IPS DF 4.7 (cell line): Measurements from ENCODE around the gene KRTAP26-1.

Experiments
- DNase-seq: peaks from one replicate; pipeline ENCODE4 v3.0.0-alpha.2; 2013; ENCODE audit warnings: low spot score; ENCODE audit errors: extremely low read depth

Gene KRTAP26-1

DNA sequence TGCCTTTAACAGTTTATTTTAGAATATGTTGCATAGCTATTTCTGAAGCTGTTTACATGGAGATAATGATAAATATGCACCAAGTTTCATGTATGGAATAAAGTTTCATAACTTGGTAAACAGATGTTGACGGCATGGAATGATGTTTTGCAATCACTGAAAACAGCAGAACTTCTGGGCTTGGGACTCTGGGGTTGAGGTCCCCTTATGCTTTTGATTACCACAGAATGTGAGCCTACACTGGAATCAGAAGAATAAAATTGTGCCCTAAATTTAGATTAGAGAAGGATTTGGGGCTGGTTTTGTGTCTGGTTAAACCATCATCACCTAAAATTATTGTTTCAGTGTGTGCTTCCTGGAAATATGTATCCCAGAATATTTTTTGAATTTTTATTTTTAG is 48.5 kb downstream of the KRTAP26-1 start:
- DNase-seq: no peak

DNA sequence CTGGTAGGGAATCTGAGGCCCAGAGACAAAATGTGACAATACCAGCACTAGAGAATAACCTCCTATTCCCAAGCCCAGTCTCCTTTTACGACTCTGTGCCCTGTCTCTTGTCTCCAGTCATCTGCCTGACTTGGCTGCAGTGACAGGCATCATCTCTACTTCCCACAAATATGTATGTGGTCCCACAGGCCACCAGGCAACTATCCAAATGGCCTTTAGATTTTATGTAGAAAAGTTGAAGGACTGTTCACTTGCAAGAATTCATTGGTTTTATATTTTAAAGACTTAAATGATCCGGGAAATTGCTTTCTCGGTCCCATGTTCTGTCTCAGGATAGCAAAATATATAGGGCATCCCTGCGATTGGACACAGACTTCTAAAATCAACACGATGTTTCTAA is 49.0 kb downstream of the KRTAP26-1 start:
- DNase-seq: no peak

DNA sequence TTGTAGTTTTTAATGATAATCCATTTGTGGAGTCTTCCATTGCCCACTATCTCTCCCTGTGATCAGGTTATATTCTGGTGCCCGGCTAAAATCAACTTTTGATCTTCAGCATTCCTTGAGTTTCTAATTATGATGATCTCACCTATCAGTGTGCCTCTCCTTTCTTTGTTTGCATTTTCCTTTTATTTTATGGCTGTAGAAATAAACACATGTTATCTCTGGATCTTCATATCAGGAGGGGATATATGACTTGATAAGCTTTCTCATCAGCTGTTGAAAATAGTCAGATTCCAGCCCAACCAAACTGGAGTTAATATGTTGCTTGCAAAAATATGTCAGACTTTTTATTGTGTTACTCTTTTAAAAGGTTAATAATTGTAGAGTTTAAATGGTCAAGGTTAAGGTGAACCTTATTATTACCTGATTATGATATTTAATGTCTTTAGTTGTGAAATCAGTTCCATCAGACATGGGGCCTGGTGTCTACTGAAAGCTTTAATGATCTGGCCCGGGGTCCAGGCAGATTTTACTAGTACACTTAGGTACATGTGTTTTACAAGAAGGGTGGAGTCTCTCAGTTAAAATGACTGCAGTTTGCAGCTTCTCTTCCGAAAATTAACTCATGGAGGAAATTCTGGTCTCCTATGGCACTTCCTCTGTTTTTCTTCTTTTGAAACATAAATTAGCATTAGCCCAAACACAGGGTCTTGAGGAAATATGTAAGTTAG is 50.1 kb downstream of the KRTAP26-1 start:
- DNase-seq: no peak
